Mesenchymal stem cell (in vitro differentiated cells and primary cell): ENCODE data around the gene NXPH1.

Experiments used
- DNase-seq: peaks from one replicate; pipeline ENCODE4 v3.0.0-alpha.2; 2013
- H2AFZ ChIP-seq: one replicate; pipeline ENCODE4 v1.6.1; 2013; ENCODE audit warnings: low read depth, mild to moderate bottlenecking, control low read depth, inconsistent platforms, low read length, moderate library complexity
- H2AK5ac ChIP-seq: 2 replicates; pipeline ENCODE4 v1.6.1; 2013; ENCODE audit warnings: low read length, moderate library complexity, mild to moderate bottlenecking, inconsistent platforms; ENCODE audit not compliant: severe bottlenecking
- H2BK120ac ChIP-seq: one replicate; pipeline ENCODE4 v1.6.1; 2013; ENCODE audit warnings: low read depth, mild to moderate bottlenecking, inconsistent platforms, low read length, moderate library complexity
- H2BK12ac ChIP-seq, 2 experiments: one replicate each; pipeline ENCODE4 v1.6.1; 2013; ENCODE audit warnings: inconsistent platforms in 2 of 2, low read length in 2 of 2, mild to moderate bottlenecking in 2 of 2, moderate library complexity in 2 of 2, control low read depth in 1 of 2
- H2BK15ac ChIP-seq: one replicate; pipeline ENCODE4 v1.6.1; 2013; ENCODE audit warnings: mild to moderate bottlenecking, low read depth, inconsistent platforms; ENCODE audit not compliant: poor library complexity, severe bottlenecking
- H2BK5ac ChIP-seq: 2 replicates; pipeline ENCODE4 v1.6.1; 2013; ENCODE audit warnings: low read depth, mild to moderate bottlenecking, low read length, control low read depth, inconsistent platforms; ENCODE audit not compliant: poor library complexity, severe bottlenecking
- H3K14ac ChIP-seq, 2 experiments: one replicate each; pipeline ENCODE4 v1.6.1; 2013; ENCODE audit warnings: inconsistent platforms in 2 of 2, low read length in 2 of 2, control low read depth in 1 of 2, mild to moderate bottlenecking in 1 of 2, moderate library complexity in 1 of 2
- H3K18ac ChIP-seq, 2 experiments: one replicate each; pipeline ENCODE4 v1.6.1; 2013; ENCODE audit warnings: inconsistent platforms in 2 of 2, low read length in 2 of 2, control low read depth in 1 of 2, low read depth in 1 of 2, mild to moderate bottlenecking in 1 of 2
- H3K23ac ChIP-seq, 2 experiments: one replicate each; pipeline ENCODE4 v1.6.1; 2013; ENCODE audit warnings: inconsistent platforms in 2 of 2, low read length in 2 of 2, mild to moderate bottlenecking in 2 of 2, moderate library complexity in 2 of 2, control low read depth in 1 of 2
- H3K27ac ChIP-seq: 2 replicates; pipeline ENCODE4 v1.5.1; 2013; ENCODE audit warnings: mild to moderate bottlenecking, moderate library complexity, low read length, control low read depth, inconsistent platforms; ENCODE audit not compliant: poor library complexity, severe bottlenecking
- H3K27me3 ChIP-seq, 2 experiments: 2 replicates each; pipeline versions ENCODE4 v1.6.1 to v1.7.0; 2013; ENCODE audit warnings: low read length in 2 of 2, mild to moderate bottlenecking in 2 of 2, moderate library complexity in 2 of 2, control low read depth in 1 of 2, inconsistent platforms in 1 of 2; ENCODE audit not compliant: control insufficient read depth in 1 of 2, insufficient read depth in 1 of 2
- H3K36me3 ChIP-seq, 2 experiments: 2 replicates each; pipeline versions ENCODE4 v1.6.1 to v1.7.0; 2013; ENCODE audit warnings: low read length in 2 of 2, control low read depth in 1 of 2, inconsistent platforms in 1 of 2, low read depth in 1 of 2, mild to moderate bottlenecking in 1 of 2; ENCODE audit not compliant: insufficient read depth in 2 of 2, control insufficient read depth in 1 of 2
- H3K4ac ChIP-seq, 2 experiments: one replicate each; pipeline ENCODE4 v1.6.1; 2013; ENCODE audit warnings: inconsistent platforms in 2 of 2, low read length in 2 of 2, mild to moderate bottlenecking in 2 of 2, moderate library complexity in 2 of 2, control low read depth in 1 of 2, low read depth in 1 of 2
- H3K4me1 ChIP-seq: 2 replicates; pipeline ENCODE4 v1.6.1; 2013; ENCODE audit warnings: low read depth, low read length, control low read depth; ENCODE audit not compliant: control insufficient read depth, insufficient read depth
- H3K4me2 ChIP-seq: 2 replicates; pipeline ENCODE4 v1.6.1; 2013; ENCODE audit warnings: low read length, mild to moderate bottlenecking, inconsistent platforms; ENCODE audit not compliant: poor library complexity, severe bottlenecking
- H3K4me3 ChIP-seq, 2 experiments: 2 replicates each; pipeline versions ENCODE4 v1.5.1 to v1.7.0; 2013; ENCODE audit warnings: low read length in 2 of 2, mild to moderate bottlenecking in 2 of 2, control low read depth in 1 of 2, low read depth in 1 of 2; ENCODE audit not compliant: insufficient read depth in 1 of 2
- H3K79me1 ChIP-seq: replicated peaks from 2 replicates; pipeline ENCODE4 v1.6.1; 2013; ENCODE audit warnings: mild to moderate bottlenecking, control low read depth, low read length, inconsistent platforms; ENCODE audit not compliant: poor library complexity, severe bottlenecking
- H3K9ac ChIP-seq: 2 replicates; pipeline ENCODE4 v1.7.0; 2013; ENCODE audit warnings: mild to moderate bottlenecking, low read length, moderate library complexity
- H3K9me3 ChIP-seq: 2 replicates; pipeline ENCODE4 v1.7.0; 2013; ENCODE audit warnings: mild to moderate bottlenecking, low read length; ENCODE audit not compliant: control insufficient read depth
- H4K8ac ChIP-seq: one replicate; pipeline ENCODE4 v1.6.1; 2013; ENCODE audit warnings: inconsistent platforms, mild to moderate bottlenecking, low read length, moderate library complexity
- H4K91ac ChIP-seq: one replicate; pipeline ENCODE4 v1.6.1; 2013; ENCODE audit warnings: mild to moderate bottlenecking, low read length, inconsistent platforms
- WGBS: methylation state at CpG from one replicate; pipeline ENCODE4 v1.1.7; 2013; ENCODE audit warnings: mixed read lengths; 5-methylcytosine and 5-hydroxymethylcytosine counted together

Gene NXPH1

DNA sequence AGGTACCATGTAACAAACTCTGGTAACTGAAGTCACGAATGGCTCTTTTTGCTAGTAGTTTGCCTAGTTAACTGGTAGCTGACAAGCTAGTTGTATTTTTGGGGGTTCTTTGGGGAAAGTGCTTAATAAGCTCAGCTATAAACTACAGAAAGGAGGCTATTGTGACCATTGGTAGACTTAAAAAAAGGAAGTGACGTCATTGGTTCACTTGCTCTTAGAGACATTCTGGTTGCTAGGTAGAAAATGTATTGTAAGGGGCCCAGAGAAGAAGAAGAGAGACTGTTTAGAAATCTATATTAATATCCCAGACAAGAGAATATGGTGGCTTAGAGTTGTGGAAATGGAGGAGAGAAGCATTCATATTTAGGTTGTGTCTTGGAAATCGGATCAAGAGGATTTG lies 103.0 kb downstream of the NXPH1 start:
- no peak overlapping the region for H2BK15ac ChIP-seq

GRCh38 chr7:8549046-8549445 lies 115.6 kb downstream of the NXPH1 start:
- no peak overlapping the region for H3K9ac ChIP-seq
- no peaks in the 10 kb centered on the region for H3K79me1 ChIP-seq
- no peak overlapping the region for H3K27ac ChIP-seq
- H2BK120ac ChIP-seq, result no peak overlapping the region
- no peak overlapping the region for H2AK5ac ChIP-seq
- no peak overlapping the region for H3K4me2 ChIP-seq
- no peak overlapping the region for H2BK15ac ChIP-seq
- no peak overlapping the region for H2BK5ac ChIP-seq
- no peak overlapping the region for H3K23ac ChIP-seq
- H3K36me3 ChIP-seq, result no peaks in the 10 kb centered on the region
- no peak for DNase-seq
- no peaks in the 10 kb centered on the region for H3K27me3 ChIP-seq
- no peak overlapping the region for H2AFZ ChIP-seq
- H3K4me3 ChIP-seq, result no peak overlapping the region
- no peak overlapping the region for H2BK12ac ChIP-seq
- no peak overlapping the region for H3K4ac ChIP-seq
- H3K18ac ChIP-seq, result no peak overlapping the region
- 85% methylated on average over 1 of the region's 3 CpGs for WGBS
- H4K8ac ChIP-seq, result no peak overlapping the region
- no peak overlapping the region for H4K91ac ChIP-seq
- H3K9me3 ChIP-seq, result no peaks in the 10 kb centered on the region
- H3K4me1 ChIP-seq, result no peaks in the 10 kb centered on the region
- H3K14ac ChIP-seq, result no peak overlapping the region

More for the DNA sequence above, 103.0 kb downstream of the NXPH1 start:
- Histone ChIP-seq H3K27me3 (no peaks in the 10 kb centered on the region), H3K4me3 (no peak overlapping the region), H2BK12ac (no peak overlapping the region), H3K79me1 (no peaks in the 10 kb centered on the region), H3K9me3 (peaks cover 6% of the 10 kb centered on the region), H2AFZ (no peak overlapping the region), H3K23ac (no peak overlapping the region), H3K4me2 (no peak overlapping the region), H3K27ac (no peak overlapping the region), H2BK120ac (no peak overlapping the region), H3K18ac (no peak overlapping the region), H3K36me3 (no peaks in the 10 kb centered on the region), H2AK5ac (no peak overlapping the region), H2BK5ac (no peak overlapping the region), H4K8ac (no peak overlapping the region), H4K91ac (no peak overlapping the region), H3K14ac (no peak overlapping the region), H3K4ac (no peak overlapping the region), H3K9ac (no peak overlapping the region), H3K4me1 (no peaks in the 10 kb centered on the region)
- no peak for DNase-seq
- 77% methylated on average over 3 of the region's 3 CpGs for WGBS

GRCh38 chr7:8560501-8560900 lies 127.1 kb downstream of the NXPH1 start:
- no peak overlapping the region for H4K8ac ChIP-seq
- no peak overlapping the region for H3K27ac ChIP-seq
- H3K18ac ChIP-seq, result no peak overlapping the region
- WGBS, result 67% methylated on average over 1 of the region's 2 CpGs
- peaks cover 7% of the 10 kb centered on the region for H3K9me3 ChIP-seq
- H3K14ac ChIP-seq, result no peak overlapping the region
- no peak overlapping the region for H2BK5ac ChIP-seq
- H3K4me3 ChIP-seq, result no peak overlapping the region
- no peak overlapping the region for H2BK15ac ChIP-seq
- H3K9ac ChIP-seq, result no peak overlapping the region
- no peak overlapping the region for H2AFZ ChIP-seq
- H3K36me3 ChIP-seq, result no peaks in the 10 kb centered on the region
- H3K79me1 ChIP-seq, result no peaks in the 10 kb centered on the region
- H3K4me1 ChIP-seq, result no peaks in the 10 kb centered on the region
- DNase-seq, result no peak
- H3K4me2 ChIP-seq, result no peak overlapping the region
- no peak overlapping the region for H3K23ac ChIP-seq
- no peaks in the 10 kb centered on the region for H3K27me3 ChIP-seq
- H2AK5ac ChIP-seq, result no peak overlapping the region
- H2BK120ac ChIP-seq, result no peak overlapping the region
- no peak overlapping the region for H4K91ac ChIP-seq
- H3K4ac ChIP-seq, result no peak overlapping the region
- H2BK12ac ChIP-seq, result no peak overlapping the region

DNA sequence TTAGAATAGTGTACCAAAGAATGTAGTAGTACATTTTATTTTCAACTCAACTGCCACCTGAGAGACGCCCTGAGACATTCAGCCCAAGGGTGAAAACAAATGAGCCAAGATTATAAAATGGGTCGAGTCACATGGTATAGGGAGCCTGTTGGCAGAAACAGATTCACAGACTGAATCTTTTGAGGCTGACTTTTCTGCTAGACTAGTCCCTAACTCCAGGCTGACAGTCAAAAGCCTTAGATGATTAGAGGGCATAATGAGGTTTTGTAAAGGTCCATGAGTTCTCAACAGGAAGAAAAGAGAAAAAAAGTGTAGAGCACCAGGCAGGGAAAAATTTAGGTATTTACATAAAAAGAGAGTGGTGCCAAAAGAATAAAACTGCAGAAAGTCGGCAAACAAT lies 128.0 kb downstream of the NXPH1 start:
- no peak overlapping the region for H3K4me2 ChIP-seq
- DNase-seq, result no peak

More for the DNA sequence above, 128.0 kb downstream of the NXPH1 start:
- Histone ChIP-seq H3K18ac (no peak overlapping the region), H2BK15ac (no peak overlapping the region), H4K8ac (no peak overlapping the region), H3K23ac (no peak overlapping the region), H3K27ac (no peak overlapping the region), H2AFZ (no peak overlapping the region), H3K36me3 (no peaks in the 10 kb centered on the region), H3K14ac (no peak overlapping the region), H2AK5ac (no peak overlapping the region), H3K4ac (no peak overlapping the region), H3K9me3 (peaks cover 4% of the 10 kb centered on the region), H3K27me3 (no peaks in the 10 kb centered on the region), H4K91ac (no peak overlapping the region), H3K4me1 (no peaks in the 10 kb centered on the region), H3K79me1 (no peaks in the 10 kb centered on the region), H3K9ac (no peak overlapping the region), H3K4me3 (no peak overlapping the region), H2BK5ac (no peak overlapping the region), H2BK120ac (no peak overlapping the region), H2BK12ac (no peak overlapping the region)
- WGBS, result 62% methylated on average over 3 of the region's 3 CpGs
